CD4-positive, alpha-beta T cell treated with Interleukin-15 for 1 hour (primary cell): ENCODE data around the gene CCR1.
"Not testable (repeated sequence)": the region's sequence is repeated elsewhere in the genome, so short reads cannot be mapped to it uniquely, and the experiment has no call there.

ENCODE experiments used
- DNase-seq: peaks from one replicate; pipeline ENCODE4 v3.0.0-alpha.2; 2020

CCR1 gene

GRCh38 chr3:46209746-46210470, 1.8 kb upstream of the CCR1 start:
- peak; percentile 25 for DNase-seq

- DNase-seq: no peak
Observed at GRCh38 chr3:46209053-46209452, 940 bp upstream of the CCR1 start.

DNA sequence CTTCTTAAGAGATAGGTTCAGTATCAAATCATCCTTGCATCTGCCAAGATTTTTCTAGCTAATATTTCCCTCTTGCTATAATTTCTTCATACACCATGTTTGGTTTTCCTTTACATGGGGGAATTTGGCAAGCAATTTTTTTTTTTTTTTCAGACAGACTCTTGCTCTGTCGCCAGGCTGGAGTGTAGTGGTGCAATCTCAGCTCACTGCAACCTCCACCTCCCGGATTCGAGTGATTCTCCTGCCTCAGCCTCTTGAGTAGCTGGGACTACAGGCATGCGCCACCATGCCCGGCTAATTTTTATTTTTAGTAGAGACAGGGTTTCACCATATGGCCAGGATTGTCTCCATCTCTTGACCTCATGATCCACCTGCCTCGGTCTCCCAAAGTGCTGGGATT, 599 bp downstream of the CCR1 start:
- not testable (repeated sequence) for DNase-seq

GRCh38 chr3:46206282-46207015, 1.7 kb downstream of the CCR1 start:
- DNase-seq: no peak

DNA sequence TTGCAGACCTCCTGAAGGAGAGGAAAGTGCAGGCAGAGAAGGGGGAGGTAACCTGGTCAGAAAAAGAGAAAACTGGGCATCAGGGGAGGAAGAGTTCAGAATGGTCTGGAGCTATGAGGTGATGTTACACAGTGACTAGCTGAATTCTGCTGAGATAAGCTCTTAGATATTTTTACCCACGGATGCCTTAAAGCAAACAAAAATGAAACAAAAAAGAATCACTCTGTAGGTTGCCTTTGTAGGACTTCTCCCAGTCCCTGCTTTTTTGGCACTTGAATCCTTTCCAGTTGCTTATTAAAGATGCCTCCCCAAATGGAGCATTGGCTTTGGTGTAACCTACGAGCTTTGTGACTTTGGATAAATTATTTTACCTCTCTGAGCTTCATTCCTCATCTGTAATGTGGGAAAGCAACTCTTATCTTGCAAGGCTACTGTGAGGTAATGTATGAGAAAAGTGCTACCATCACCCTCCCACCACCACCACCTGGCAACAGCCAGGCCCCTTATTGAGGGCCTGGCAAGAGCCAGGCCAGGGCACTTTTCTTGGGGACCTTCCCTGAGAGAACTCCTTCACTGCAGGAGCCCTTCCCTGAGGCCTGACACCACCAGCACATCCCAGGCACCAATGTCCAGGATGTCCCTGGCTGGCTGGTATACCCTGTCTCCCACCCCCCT, 2.7 kb downstream of the CCR1 start:
- DNase-seq: no peak

DNA sequence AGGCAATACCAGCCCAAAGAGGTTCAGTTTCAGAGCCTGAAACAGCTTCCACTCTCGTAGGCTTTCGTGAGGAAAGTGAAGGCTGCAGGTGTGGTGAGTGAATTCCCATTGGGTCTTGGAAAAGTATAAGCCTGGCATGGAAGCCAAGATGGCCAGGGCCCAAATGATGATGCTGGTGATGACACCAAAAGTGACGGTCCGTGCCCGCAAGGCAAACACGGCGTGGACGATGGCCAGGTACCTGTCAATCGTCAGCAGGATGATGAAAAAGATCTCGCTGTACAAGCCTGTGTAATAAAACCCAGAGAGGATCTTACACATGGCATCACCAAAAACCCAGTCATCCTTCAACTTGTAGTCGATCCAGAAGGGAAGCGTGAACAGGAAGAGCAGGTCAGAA, 4.4 kb downstream of the CCR1 start:
- no peak for DNase-seq

DNA sequence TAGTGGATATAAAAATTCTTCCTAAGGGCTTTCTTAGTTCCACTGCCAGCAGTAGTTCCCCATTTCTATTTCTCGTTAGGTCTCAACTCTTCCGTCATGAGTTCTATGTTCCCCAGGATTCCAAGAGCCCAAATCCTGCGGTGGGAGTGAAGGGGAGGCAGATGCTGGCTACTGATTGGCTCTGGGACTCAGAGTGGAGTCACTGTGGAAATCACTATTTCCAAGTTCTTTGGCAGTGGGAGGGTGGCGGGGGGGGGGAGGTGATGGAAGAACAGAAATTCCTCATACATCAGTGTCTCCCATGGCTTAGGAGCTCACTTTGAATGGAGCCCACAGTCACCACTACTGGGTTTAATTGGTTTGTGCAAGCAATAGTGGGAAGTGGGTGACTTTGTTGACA, 5.6 kb downstream of the CCR1 start:
- no peak for DNase-seq

- DNase-seq: no peak
Observed at GRCh38 chr3:46200790-46201189, 7.3 kb downstream of the CCR1 start.

GRCh38 chr3:46200211-46200610, 7.9 kb downstream of the CCR1 start:
- DNase-seq: no peak

DNA sequence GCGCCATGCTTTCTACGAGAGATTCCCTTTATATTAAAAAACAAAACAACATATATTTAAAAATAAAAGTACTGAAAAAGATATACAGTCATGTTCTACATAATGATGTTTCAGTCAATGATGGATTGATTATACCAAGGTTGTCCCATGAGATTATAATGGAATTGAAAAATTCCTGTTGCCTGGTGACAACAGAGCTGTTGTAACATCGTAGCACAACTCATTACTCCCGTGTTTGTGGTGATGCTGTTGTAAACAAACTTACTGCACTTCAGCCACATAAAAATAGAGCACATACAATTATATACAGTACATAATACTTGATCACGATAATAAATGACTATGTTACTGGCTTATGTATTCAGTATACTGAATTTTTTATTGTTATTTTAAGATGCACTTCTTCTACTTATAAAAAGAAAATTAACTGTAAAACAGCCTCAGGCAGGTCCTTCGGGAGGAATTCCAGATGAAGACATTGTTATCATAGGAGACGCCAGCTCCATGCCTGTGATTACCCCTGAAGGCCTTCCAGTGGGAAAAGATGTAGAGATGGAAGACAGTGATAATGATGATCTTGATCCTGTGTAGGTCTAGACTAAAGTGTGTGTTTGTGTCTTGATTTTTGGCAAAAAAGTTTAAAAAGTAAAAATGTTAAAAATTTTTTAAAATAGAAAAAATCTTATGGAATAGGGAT, 11.7 kb downstream of the CCR1 start:
- no peak for DNase-seq

DNA sequence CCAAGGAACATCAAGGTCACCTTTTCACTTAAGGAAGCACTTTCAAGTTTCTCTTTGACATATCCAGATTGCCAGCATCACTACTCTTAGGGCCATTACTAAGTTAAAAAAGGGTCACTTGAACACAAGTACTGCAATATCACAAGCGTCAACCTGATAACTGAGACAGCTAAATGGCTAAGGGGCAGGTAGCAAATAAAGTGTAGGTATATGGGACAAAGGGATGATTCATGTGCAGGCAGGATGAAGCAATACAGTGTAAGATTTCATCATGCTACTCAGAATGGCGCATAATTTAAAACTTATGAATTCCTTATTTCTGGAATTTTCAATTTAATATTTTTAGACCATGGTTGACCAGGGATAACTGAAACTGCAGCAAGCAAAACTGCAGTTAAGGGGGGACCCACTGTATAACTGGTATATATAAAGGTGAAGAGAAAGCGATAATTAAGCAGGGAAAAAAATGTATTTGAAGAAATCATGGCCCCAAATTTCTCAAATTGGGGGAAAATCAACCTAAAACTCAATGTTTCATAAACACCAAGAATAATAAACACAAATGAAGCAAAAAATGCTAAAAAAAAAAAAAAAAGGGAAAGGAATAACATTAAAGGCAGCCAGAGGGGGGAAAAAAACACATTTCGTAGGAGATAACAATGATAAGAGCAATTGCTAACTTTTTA, 13.1 kb downstream of the CCR1 start:
- no peak for DNase-seq

GRCh38 chr3:46193436-46193835, 14.7 kb downstream of the CCR1 start:
- no peak for DNase-seq

- DNase-seq: no peak
Observed at GRCh38 chr3:46192939-46193338, 15.2 kb downstream of the CCR1 start.

- no peak for DNase-seq
Observed at GRCh38 chr3:46191730-46192129, 16.4 kb downstream of the CCR1 start.

- DNase-seq: no peak
Observed at GRCh38 chr3:46188708-46189107, 19.4 kb downstream of the CCR1 start.

DNA sequence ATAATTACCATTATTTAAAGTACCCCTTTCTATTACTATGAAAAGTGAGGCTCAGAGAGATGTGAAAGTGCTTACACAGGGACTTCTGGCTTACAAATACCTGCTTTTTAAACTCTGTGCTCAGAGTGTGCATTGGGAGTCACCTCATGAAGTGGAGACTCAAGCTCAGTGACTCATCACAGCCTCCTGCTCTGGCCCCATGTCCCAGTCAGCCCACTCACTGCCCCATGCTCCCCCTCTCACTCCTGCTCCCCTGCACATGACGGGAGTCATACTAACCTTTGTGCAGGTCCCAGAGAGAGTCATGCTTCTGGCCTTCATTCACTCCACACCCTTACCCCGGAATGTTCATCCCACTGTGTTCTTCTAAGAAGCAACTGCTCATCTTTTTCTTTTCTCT, 20.2 kb downstream of the CCR1 start:
- DNase-seq: no peak

- no peak for DNase-seq
Observed at GRCh38 chr3:46187341-46187700, 20.8 kb downstream of the CCR1 start.

GRCh38 chr3:46186471-46187340, 21.4 kb downstream of the CCR1 start:
- no peak for DNase-seq

DNA sequence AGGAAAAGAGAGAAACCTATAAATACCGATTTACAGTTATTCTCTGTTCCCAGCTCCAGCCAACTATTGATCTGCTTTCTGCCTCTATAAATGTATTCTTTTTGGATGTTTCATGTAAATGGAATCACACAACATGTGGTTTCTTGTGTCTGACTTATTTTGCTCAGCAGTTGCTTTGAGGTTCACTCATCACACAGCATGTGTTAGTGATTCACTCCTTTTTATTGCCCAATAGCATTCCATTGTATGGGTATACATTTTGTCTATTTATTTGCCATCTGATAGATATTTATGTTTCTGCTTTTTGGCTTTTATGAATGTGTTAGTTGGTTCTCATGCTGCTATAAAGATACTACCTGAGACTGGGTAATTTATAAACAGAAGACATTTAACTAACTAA, 23.6 kb downstream of the CCR1 start:
- DNase-seq: no peak

- peak; percentile 37 for DNase-seq
Observed at GRCh38 chr3:46183330-46183729, 24.8 kb downstream of the CCR1 start.

GRCh38 chr3:46168583-46169345, 39.3 kb downstream of the CCR1 start:
- no peak for DNase-seq
